Colonic mucosa (tissue), 4 donors: Measurements from ENCODE around the gene DAO. TPM values are rescaled to one million over a fixed set of nuclear protein-coding genes. Genes with fewer than 3 reads are reported as not detected.
"Not testable (repeated sequence)": the region's sequence is repeated elsewhere in the genome, so short reads cannot be mapped to it uniquely, and the experiment has no call there.

Experiments
- DNase-seq: peaks from one replicate; pipeline ENCODE4 v3.0.0-alpha.2; 2020
- H3K27ac ChIP-seq: fragments of 200-600 bp; one replicate; pipeline ENCODE4 v1.8.0; 2021
- H3K27me3 ChIP-seq: fragments of 200-600 bp; one replicate; pipeline ENCODE4 v1.8.0; 2021
- H3K36me3 ChIP-seq: fragments of 200-600 bp; one replicate; pipeline ENCODE4 v1.8.0; 2021
- H3K4me1 ChIP-seq: fragments of 200-600 bp; one replicate; pipeline ENCODE4 v1.8.0; 2021; ENCODE audit warnings: mild to moderate bottlenecking
- H3K4me3 ChIP-seq: fragments of 200-600 bp; one replicate; pipeline ENCODE4 v1.8.0; 2021
- H3K9ac ChIP-seq, 2 donors: one replicate each; pipeline ENCODE4 v1.7.0; 2013; ENCODE audit warnings: control low read depth in 2 of 2, low read depth in 2 of 2, low read length in 2 of 2
- H3K9me3 ChIP-seq: fragments of 200-600 bp; one replicate; pipeline ENCODE4 v1.8.0; 2021
- CTCF ChIP-seq: fragments of 200-600 bp; IDR thresholded peaks from one replicate; pipeline ENCODE4 v1.8.0; 2022; ENCODE audit warnings: antibody characterized with exemption, mild to moderate bottlenecking
- intact Hi-C: fragments of 100-400 bp; cut with DNase I; formaldehyde crosslinking; loops from one replicate; pipeline ENCODE4 v1.14.1; 2022
- total RNA-seq, 2 donors: library from RNA; stranded (reverse); fragmentation: NEBNext Ultra II Directional in 1 of 2; extraction: Animal tissue kit (Norgen Biotek cat#: 25700) in 1 of 2; gene quantifications; one replicate each; pipeline ENCODE4 v1.2.1, GENCODE V29; 2021
- donor health status: healthy.
- donor health status: DM: no; HTN: no; CAD: no.
- donor health status: DM: no; HTN: no; CAD: no.

Gene DAO
- total RNA-seq, 2 donors from 2014 or later, result 2.2 to 2.4 TPM

GRCh38 chr12:108839018-108839889 lies 40.6 kb upstream of the DAO start:
- H3K4me1 ChIP-seq, result peaks cover 11% of the 10 kb centered on the region
- H3K9me3 ChIP-seq, result no peaks in the 10 kb centered on the region
- H3K27ac ChIP-seq, result peak overlapping the region; percentile 54
- no peaks in the 10 kb centered on the region for H3K36me3 ChIP-seq
- H3K9ac ChIP-seq, result peak overlapping the region; percentile 19 to 44
- no peak for TF ChIP-seq CTCF
- intact Hi-C loops, result no loop called here
- no peaks in the 10 kb centered on the region for H3K27me3 ChIP-seq
- no peak for DNase-seq
- no peak overlapping the region for H3K4me3 ChIP-seq

GRCh38 chr12:108839890-108840230 lies 40.0 kb upstream of the DAO start:
- peak overlapping the region; percentile 54 for H3K27ac ChIP-seq
- intact Hi-C loops, result no loop called here
- H3K36me3 ChIP-seq, result no peaks in the 10 kb centered on the region
- TF ChIP-seq CTCF, result no peak
- H3K9ac ChIP-seq, result peak overlapping the region; percentile 19 to 37
- peaks cover 11% of the 10 kb centered on the region for H3K4me1 ChIP-seq
- H3K4me3 ChIP-seq, result no peak overlapping the region
- H3K27me3 ChIP-seq, result no peaks in the 10 kb centered on the region
- DNase-seq, result no peak
- H3K9me3 ChIP-seq, result no peaks in the 10 kb centered on the region

GRCh38 chr12:108840605-108841332 lies 39.1 kb upstream of the DAO start:
- peak overlapping the region; percentile 54 for H3K27ac ChIP-seq
- peaks cover 11% of the 10 kb centered on the region for H3K4me1 ChIP-seq

GRCh38 chr12:108841825-108842224 lies 38.1 kb upstream of the DAO start:
- H3K9ac ChIP-seq, intact Hi-C loops, H3K36me3 ChIP-seq, DNase-seq, H3K4me3 ChIP-seq, H3K27ac ChIP-seq, H3K9me3 ChIP-seq, H3K27me3 ChIP-seq: not testable (repeated sequence)
- H3K4me1 ChIP-seq, result peaks cover 11% of the 10 kb centered on the region

More at GRCh38 chr12:108840605-108841332, 39.1 kb upstream of the DAO start:
- Histone ChIP-seq H3K36me3 (no peaks in the 10 kb centered on the region), H3K9ac (no peak overlapping the region), H3K27me3 (no peaks in the 10 kb centered on the region), H3K4me3 (no peak overlapping the region), H3K9me3 (no peaks in the 10 kb centered on the region)
- TF ChIP-seq CTCF, result no peak
- intact Hi-C loops, result no loop called here
- no peak for DNase-seq

- H3K4me3 ChIP-seq, result no peak overlapping the region
- no peaks in the 10 kb centered on the region for H3K9me3 ChIP-seq
- H3K27me3 ChIP-seq, result no peaks in the 10 kb centered on the region
- no peak for TF ChIP-seq CTCF
- peak overlapping the region; percentile 11 for H3K27ac ChIP-seq
- H3K36me3 ChIP-seq, result no peaks in the 10 kb centered on the region
- H3K9ac ChIP-seq, result no peak overlapping the region
- DNase-seq, result no peak
- intact Hi-C loops, result no loop called here
- H3K4me1 ChIP-seq, result peaks cover 11% of the 10 kb centered on the region
Measured at GRCh38 chr12:108842361-108842760, 37.5 kb upstream of the DAO start.

GRCh38 chr12:108843187-108843586 lies 36.7 kb upstream of the DAO start:
- Histone ChIP-seq H3K4me3 (no peak overlapping the region), H3K9ac (no peak overlapping the region), H3K27ac (no peak overlapping the region), H3K27me3 (no peaks in the 10 kb centered on the region), H3K9me3 (no peaks in the 10 kb centered on the region), H3K36me3 (peaks cover 3% of the 10 kb centered on the region), H3K4me1 (peaks cover 11% of the 10 kb centered on the region)
- no peak for DNase-seq
- TF ChIP-seq CTCF, result no peak
- intact Hi-C loops, result no loop called here
